AG10803 (cell line): ENCODE results near the gene ADGRV1.

ENCODE experiments used
- DNase-seq: peaks from one replicate; pipeline ENCODE4 v3.0.0; 2010; ENCODE audit warnings: low read depth
- H3K4me3 ChIP-seq: 2 replicates; pipeline ENCODE4 v1.5.1; 2011; ENCODE audit warnings: mild to moderate bottlenecking, low read length, control low read depth
- CTCF ChIP-seq: conservative IDR thresholded peaks from 2 replicates; pipeline ENCODE4 v1.5.1; 2011; ENCODE audit warnings: mild to moderate bottlenecking, low read length, control low read depth, inconsistent platforms

The ADGRV1 gene

GRCh38 chr5:91187032-91187431 is 628.4 kb downstream of the ADGRV1 start:
- TF ChIP-seq CTCF, result no peak
- no peak overlapping the region for H3K4me3 ChIP-seq
- no peak for DNase-seq

GRCh38 chr5:91188755-91189154 is 630.2 kb downstream of the ADGRV1 start:
- no peak for DNase-seq
- no peak overlapping the region for H3K4me3 ChIP-seq
- TF ChIP-seq CTCF, result no peak

GRCh38 chr5:91189480-91190313 is 631.1 kb downstream of the ADGRV1 start:
- H3K4me3 ChIP-seq, result peak overlapping the region; percentile 42
- TF ChIP-seq CTCF, result no peak
- peak; percentile 85 for DNase-seq

DNA sequence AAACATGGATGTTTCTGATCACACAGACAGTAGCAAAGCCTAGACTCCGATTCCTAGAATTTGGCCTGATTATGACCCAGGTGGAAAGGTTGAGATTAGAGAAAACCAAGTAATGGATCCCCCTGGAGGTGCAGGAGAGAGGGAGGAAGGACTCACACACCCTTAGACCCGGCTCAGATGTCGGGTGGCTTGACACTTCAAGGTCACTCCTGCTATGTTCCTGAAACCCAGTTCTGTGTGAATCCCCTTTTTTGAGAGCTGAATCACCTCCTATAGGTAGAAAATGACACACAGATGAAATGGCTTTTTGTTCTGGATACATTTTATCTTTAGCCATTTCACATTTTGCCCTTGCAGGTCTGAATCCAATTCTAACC is 631.7 kb downstream of the ADGRV1 start:
- H3K4me3 ChIP-seq, result peak overlapping the region; percentile 42
- no peak for DNase-seq
- TF ChIP-seq CTCF, result 0 out of 2 replicates have a peak, but pooled peaks have one; percentile 2

- DNase-seq, result no peak
- no peak for TF ChIP-seq CTCF
- no peak overlapping the region for H3K4me3 ChIP-seq
Measured at GRCh38 chr5:91194824-91195381, 636.3 kb downstream of the ADGRV1 start.

GRCh38 chr5:91200692-91201091 is 642.1 kb downstream of the ADGRV1 start:
- TF ChIP-seq CTCF, result no peak
- DNase-seq, result no peak
- no peak overlapping the region for H3K4me3 ChIP-seq

- DNase-seq, result no peak
- no peak overlapping the region for H3K4me3 ChIP-seq
- TF ChIP-seq CTCF, result no peak
Measured at GRCh38 chr5:91206103-91206502, 647.5 kb downstream of the ADGRV1 start.
